HG03571 (cell line): Measurements from ENCODE around the gene DAND5.
A peak's percentile ranks its signal among the peaks of the same experiment; 100 is the strongest.
"Not testable (repeated sequence)": the region's sequence is repeated elsewhere in the genome, so short reads cannot be mapped to it uniquely, and the experiment has no call there.

ENCODE experiments used
- ATAC-seq: cut with Tn5 transposase; IDR thresholded peaks from one replicate; pipeline ENCODE4 v1.9.1; 2021; ENCODE audit not compliant: unreplicated experiment

The DAND5 gene

GRCh38 chr19:12945479-12946091 lies 23.8 kb upstream of the DAND5 start, which contains the start of gene RAD23A:
TSS of gene RAD23A (plus strand) at chr19:12945862. CDS start at chr19:12945949, 87 bp downstream.
- ATAC-seq, result peak; percentile 50

DNA sequence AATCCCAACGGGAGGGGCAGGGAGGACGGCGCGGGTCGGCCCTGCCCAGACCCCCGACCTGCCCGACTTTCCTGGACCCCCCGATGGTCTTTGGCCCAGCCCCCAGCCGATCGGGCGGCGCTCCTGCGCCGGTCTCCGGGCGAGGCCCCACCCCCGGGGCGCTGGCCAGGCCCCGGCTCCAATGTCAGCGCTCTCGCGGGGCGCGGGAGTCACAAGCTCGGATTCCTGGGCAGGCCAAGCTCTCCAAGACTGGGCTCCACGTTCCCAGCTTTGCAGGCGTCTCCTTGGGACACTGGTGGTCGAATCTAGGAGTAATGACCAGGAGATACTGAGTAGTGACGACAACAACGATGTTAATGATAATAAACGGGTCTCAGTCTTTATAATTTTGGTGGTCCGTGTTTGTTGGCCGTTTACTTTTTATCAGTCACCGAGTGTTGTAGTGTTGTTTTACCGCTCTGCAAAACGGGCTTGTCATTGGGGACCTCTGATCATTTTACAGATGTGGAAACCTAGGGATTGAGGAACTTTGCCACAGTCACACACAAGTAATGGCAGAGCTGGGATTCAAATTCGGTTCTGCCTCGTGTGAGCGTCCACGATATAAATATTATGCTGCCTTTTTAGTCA lies 23.2 kb upstream of the DAND5 start:
- ATAC-seq, result peak; percentile 31

- no peak for ATAC-seq
Observed at GRCh38 chr19:12946731-12947496, 22.5 kb upstream of the DAND5 start.

- no peak for ATAC-seq
Observed at GRCh38 chr19:12947702-12948611, 21.4 kb upstream of the DAND5 start.

- ATAC-seq, result no peak
Observed at GRCh38 chr19:12948612-12949362, 20.6 kb upstream of the DAND5 start.

GRCh38 chr19:12949363-12950283 lies 19.8 kb upstream of the DAND5 start:
- ATAC-seq, result no peak

DNA sequence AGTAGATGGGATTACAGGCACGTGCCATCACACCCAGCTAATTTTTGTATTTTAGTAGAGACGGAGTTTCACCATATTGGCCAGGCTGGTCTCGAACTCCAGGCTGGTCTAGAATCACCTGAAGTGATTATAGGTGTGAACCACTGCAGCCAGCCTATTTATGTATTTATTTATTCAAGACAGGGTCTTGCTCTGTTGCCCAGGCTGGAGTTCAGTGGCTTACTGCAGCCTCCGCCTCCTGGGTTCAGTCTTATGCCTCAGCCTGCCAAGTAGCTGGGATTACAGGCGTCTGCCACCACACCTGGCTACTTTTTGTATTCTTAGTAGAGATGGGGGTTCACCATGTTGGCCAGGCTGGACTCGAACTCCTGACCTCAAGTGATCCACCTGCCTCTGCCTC lies 17.3 kb upstream of the DAND5 start:
- ATAC-seq, result not testable (repeated sequence)

- no peak for ATAC-seq
Observed at GRCh38 chr19:12952488-12953137, 16.8 kb upstream of the DAND5 start.

DNA sequence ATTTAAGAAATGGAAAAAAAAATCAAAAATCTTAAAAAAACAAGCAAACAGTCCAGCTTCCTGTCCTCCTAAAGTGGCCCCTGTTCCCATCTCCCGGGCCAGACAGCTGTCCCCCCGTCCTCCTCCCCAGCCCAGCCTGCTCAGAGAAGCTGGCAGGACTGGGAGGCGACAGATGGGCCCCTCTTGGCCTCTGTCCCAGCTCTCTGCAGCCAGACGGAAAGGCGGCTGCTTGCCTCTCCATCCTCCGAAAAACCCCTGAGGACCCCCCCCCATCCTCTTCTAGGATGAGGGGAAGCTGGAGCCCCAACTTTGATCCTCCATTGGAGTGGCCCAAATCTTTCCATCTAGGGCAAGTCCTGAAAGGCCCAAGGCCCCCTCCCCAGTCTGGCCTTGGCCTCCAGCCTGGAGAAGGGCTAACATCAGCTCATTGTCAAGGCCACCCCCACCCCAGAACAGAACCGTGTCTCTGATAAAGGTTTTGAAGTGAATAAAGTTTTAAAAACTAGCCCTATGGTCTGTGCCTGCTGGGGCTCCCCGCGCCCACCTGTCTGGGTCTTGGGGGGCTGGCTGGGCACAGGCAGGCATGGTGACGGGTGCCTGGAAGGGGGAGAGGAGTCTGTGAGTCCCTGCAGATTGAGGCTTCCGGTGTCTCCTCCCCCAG lies 16.1 kb upstream of the DAND5 start:
- no peak for ATAC-seq

DNA sequence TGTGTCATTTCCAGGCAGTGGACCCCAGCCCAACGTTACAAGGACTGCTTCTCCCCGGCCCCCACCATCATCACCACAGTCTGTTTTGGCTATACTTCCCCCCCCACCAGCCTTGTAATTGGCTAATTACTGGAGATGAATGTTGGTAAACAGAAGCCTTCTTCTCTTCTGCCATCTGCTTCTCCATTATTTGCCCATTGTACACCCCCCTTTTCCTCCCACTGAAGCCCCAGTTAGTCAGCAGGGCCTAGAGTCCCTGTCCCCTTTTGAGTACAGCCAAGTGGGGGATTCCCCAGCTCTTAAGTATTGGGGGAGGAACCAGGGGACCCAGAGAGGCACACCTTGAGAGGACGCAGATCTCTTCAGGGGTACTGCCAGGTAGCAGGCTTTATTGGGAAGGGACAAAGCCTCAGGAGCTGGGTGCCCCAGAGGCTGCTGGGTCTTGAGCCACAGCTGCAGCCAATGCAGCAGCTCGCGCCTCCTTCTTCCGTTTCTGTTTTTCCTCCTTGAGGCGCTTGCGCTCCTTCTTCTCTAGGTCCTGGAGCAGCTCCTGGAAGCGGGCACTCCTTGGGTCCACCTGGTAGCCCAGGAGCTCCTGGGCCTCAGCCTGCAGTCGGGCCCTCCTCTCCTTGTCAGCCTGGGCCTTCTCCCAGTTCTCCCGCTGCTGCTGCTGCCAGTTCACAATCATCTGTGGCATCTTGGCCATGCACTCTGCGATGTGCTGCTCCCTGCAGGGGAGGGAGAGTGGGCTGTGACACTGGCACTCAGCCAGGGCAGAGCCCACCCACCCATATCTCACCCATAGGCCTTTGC lies 15.4 kb upstream of the DAND5 start:
- no peak for ATAC-seq

DNA sequence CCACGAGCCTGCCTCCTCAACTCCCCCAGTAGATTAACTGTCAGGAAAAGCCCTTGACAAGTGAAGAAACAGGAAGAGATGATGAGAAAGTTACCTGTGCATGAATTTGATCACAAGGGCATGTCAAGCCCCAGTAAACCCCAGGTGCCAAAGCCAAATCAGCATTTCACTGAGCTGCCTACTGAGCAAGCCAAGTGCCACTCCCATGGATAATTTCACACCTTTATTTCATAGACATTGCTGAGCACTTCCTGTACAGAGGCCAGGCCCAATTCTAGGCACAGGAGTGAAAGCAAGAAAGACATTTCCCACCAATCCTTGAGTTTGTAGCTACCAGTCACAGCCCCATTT lies 14.8 kb upstream of the DAND5 start:
- ATAC-seq, result no peak

GRCh38 chr19:12955575-12955974 lies 13.8 kb upstream of the DAND5 start:
- ATAC-seq, result not testable (repeated sequence)

DNA sequence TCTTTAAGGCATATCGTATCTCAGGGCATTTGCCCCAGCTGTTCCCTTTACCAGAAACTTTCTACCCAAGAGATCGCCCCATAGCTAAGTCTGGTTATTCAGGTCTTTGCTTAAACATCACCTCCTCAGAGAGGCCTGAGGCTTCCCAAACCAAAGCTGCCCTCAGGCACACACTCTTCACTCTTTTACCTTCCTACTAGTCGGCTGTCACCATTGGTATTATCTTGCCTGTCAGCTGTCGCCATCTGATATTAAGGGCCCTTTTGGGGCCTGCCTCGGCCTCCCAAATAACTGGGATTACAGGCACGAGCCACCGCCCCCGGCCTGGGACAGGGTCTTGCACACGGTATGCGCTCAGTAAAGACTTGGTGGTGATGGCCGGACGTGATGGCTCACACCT lies 13.4 kb upstream of the DAND5 start:
- ATAC-seq, result no peak

DNA sequence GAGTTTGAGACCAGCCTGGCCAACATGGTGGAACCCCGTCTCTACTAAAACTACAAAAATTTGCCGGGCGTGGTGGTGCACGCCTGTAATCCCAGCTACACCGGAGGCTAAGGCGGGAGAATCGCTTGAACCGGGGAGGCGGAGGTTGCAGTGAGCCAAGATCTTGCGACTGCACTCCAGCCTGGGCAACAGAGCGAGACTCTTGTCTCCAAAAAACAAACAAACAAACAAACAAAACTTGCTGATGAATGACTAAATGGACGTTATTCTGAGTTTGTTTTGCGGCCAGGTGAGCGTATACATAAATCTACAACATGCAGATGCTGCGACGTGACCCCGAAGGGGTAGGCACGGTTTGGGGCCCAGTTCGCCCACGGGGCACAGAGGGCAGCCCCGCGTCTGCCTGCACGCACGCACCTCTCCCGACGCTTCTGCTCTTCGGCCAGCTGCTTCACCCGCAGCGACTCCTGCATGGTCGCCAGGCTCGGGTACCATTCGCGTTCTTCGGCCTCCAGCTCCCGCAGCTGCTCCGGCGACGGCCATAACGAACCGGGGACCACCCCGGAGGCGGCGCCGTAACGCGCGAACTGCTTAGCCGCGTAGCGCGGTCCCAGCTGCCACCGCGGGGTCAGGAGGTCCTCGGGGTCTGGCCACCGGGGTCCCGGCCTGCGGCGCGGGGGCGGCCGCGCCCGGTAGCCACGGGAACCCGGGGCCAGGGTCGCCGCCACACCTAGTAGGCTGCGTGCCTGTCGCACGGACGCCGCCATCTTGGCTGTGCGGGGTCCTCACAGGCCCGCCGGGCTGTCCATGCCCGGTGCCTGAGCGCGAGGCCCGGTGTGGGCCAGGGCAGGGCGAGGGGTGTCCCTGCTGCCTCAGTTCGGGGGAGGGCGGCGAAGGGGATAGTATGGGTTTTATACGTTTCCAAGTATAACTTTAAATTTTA lies 12.7 kb upstream of the DAND5 start, which contains the start of gene GADD45GIP1:
Gene GADD45GIP1, minus strand, starts transcription at position 778 of the 943 bp plus-strand sequence. Its CDS starts 11 bp downstream, at position 767.
- peak; percentile 68 for ATAC-seq

GRCh38 chr19:12957389-12957952 lies 11.9 kb upstream of the DAND5 start:
- ATAC-seq, result not testable (repeated sequence)

- ATAC-seq, result no peak
Observed at GRCh38 chr19:12959481-12959880, 9.9 kb upstream of the DAND5 start.
